GM21367 (cell line): ENCODE measurements around the gene NRSN2.

Experiments used
- ATAC-seq: cut with Tn5 transposase; IDR thresholded peaks from one replicate; pipeline ENCODE4 v1.9.1; 2021; ENCODE audit not compliant: unreplicated experiment

Gene NRSN2

GRCh38 chr20:346640-347316 lies at the start of gene NRSN2:
TSS of gene NRSN2 (plus strand) at chr20:347111. CDS start at chr20:349644, 2,533 bp downstream.
- no peak for ATAC-seq

GRCh38 chr20:297925-298775 lies 48.8 kb upstream of the NRSN2 start:
- ATAC-seq = peak; percentile 21

GRCh38 chr20:298776-299391 lies 48.0 kb upstream of the NRSN2 start:
- no peak for ATAC-seq

GRCh38 chr20:300345-300990 lies 46.4 kb upstream of the NRSN2 start:
- no peak for ATAC-seq

- no peak for ATAC-seq
Observed at GRCh38 chr20:301886-302848, 44.7 kb upstream of the NRSN2 start.

GRCh38 chr20:305745-306144 lies 41.2 kb upstream of the NRSN2 start:
- no peak for ATAC-seq

GRCh38 chr20:308427-309038 lies 38.4 kb upstream of the NRSN2 start:
- ATAC-seq = no peak

- ATAC-seq = no peak
Observed at GRCh38 chr20:309306-309840, 37.5 kb upstream of the NRSN2 start.

- ATAC-seq = peak; percentile 95
Observed at GRCh38 chr20:309841-310644, 36.9 kb upstream of the NRSN2 start.

GRCh38 chr20:310645-311044 lies 36.3 kb upstream of the NRSN2 start:
- ATAC-seq = no peak

- ATAC-seq = no peak
Observed at GRCh38 chr20:311609-312008, 35.3 kb upstream of the NRSN2 start.

GRCh38 chr20:312067-312466 lies 34.8 kb upstream of the NRSN2 start:
- ATAC-seq = no peak

- ATAC-seq = no peak
Observed at GRCh38 chr20:312866-313265, 34.0 kb upstream of the NRSN2 start.

- ATAC-seq = no peak
Observed at GRCh38 chr20:313402-313801, 33.5 kb upstream of the NRSN2 start.

- no peak for ATAC-seq
Observed at GRCh38 chr20:313948-314347, 33.0 kb upstream of the NRSN2 start.

- ATAC-seq = no peak
Observed at GRCh38 chr20:316316-317068, 30.4 kb upstream of the NRSN2 start.

GRCh38 chr20:324177-325044 lies 22.5 kb upstream of the NRSN2 start:
- peak; percentile 46 for ATAC-seq
